Central memory CD4-positive, alpha-beta T cell (primary cell): ENCODE measurements around the gene C1orf21.

Experiments
- DNase-seq: peaks from one replicate; pipeline ENCODE4 v3.0.0; 2022

C1orf21 gene

GRCh38 chr1:184520336-184520735 is 133.5 kb downstream of the C1orf21 start:
- no peak for DNase-seq

- DNase-seq = no peak
These were observed 137.4 kb downstream of the C1orf21 start for GRCh38 chr1:184524248-184524647.

- DNase-seq = no peak
These were observed 140.6 kb downstream of the C1orf21 start for GRCh38 chr1:184527402-184527801.

GRCh38 chr1:184530226-184530625 is 143.4 kb downstream of the C1orf21 start:
- DNase-seq = no peak

- no peak for DNase-seq
These were observed 144.5 kb downstream of the C1orf21 start for GRCh38 chr1:184531296-184531695.

GRCh38 chr1:184532199-184532598 is 145.4 kb downstream of the C1orf21 start:
- no peak for DNase-seq

- DNase-seq = no peak
These were observed 146.2 kb downstream of the C1orf21 start for GRCh38 chr1:184533049-184533448.

GRCh38 chr1:184533915-184534314 is 147.1 kb downstream of the C1orf21 start:
- no peak for DNase-seq

- no peak for DNase-seq
These were observed 147.9 kb downstream of the C1orf21 start for GRCh38 chr1:184534690-184535089.

- DNase-seq = no peak
These were observed 148.6 kb downstream of the C1orf21 start for GRCh38 chr1:184535191-184535970.

GRCh38 chr1:184536246-184536985 is 149.6 kb downstream of the C1orf21 start:
- no peak for DNase-seq

GRCh38 chr1:184539580-184539979 is 152.8 kb downstream of the C1orf21 start:
- no peak for DNase-seq

GRCh38 chr1:184541537-184542152 is 154.8 kb downstream of the C1orf21 start:
- no peak for DNase-seq

GRCh38 chr1:184542291-184542690 is 155.5 kb downstream of the C1orf21 start:
- DNase-seq = no peak

- DNase-seq = no peak
These were observed 158.8 kb downstream of the C1orf21 start for GRCh38 chr1:184545601-184546000.

- no peak for DNase-seq
These were observed 165.6 kb downstream of the C1orf21 start for GRCh38 chr1:184552446-184552845.

- no peak for DNase-seq
These were observed 167.0 kb downstream of the C1orf21 start for GRCh38 chr1:184553845-184554244.

GRCh38 chr1:184555665-184556641 is 169.1 kb downstream of the C1orf21 start:
- DNase-seq = no peak

GRCh38 chr1:184556665-184557064 is 169.8 kb downstream of the C1orf21 start:
- no peak for DNase-seq

GRCh38 chr1:184557423-184558347 is 170.9 kb downstream of the C1orf21 start:
- no peak for DNase-seq

GRCh38 chr1:184558691-184559090 is 171.9 kb downstream of the C1orf21 start:
- DNase-seq = no peak
